Skeletal muscle cell (primary cell): Measurements from ENCODE around the gene NEGR1.

Experiments
- DNase-seq: peaks from one replicate; pipeline ENCODE4 v3.0.0-alpha.2; 2010; ENCODE audit warnings: low read depth
- H3K4me3 ChIP-seq: 2 replicates; pipeline ENCODE4 v1.5.1; 2011; ENCODE audit warnings: low read depth, mild to moderate bottlenecking, control low read depth, low read length, moderate library complexity

NEGR1 gene

DNA sequence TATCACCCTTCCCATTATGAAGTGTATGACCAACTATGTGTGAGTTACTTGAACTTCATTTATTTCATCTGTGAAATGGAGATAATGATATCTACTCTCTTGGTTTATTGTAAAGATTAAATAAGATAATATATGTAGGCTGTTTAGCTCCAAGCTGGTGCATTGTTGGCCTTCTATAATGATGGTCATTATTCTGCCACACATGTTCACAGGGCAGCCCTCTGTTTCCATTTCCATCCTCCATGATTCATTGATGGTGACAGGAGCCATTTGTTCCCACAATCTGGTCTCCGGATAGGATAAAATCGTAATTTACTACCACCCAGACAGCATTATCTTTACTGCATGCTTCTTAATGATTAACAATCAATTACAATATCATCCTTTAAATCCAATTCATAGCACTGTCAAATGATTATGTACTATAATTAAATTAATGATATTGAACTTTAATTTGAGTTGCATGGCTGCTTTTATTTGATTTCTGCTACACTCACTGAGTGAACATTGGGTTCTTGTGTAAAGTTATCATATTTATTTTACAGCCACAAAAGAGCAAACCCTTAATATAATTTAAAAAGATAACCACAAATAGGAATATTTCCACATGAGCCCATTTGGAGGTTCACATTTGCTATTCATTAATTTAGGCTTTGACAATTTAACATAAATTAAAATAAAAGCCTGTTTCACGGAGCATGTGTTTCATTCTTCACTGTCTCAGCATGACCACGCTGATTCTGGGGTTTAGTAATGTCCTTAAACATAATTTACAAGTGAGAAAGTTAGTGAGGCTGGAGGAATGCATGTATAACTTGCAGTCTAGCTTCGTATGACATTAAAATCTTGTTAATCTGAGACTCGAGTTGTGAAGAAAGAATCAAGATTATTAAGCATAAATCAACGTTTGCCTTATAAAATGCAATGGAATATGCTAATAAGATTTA is 605.1 kb downstream of the NEGR1 start:
- H3K4me3 ChIP-seq = no peak overlapping the region
- no peak for DNase-seq

- no peak overlapping the region for H3K4me3 ChIP-seq
- no peak for DNase-seq
These were observed 614.3 kb downstream of the NEGR1 start for GRCh38 chr1:71668065-71668464.

DNA sequence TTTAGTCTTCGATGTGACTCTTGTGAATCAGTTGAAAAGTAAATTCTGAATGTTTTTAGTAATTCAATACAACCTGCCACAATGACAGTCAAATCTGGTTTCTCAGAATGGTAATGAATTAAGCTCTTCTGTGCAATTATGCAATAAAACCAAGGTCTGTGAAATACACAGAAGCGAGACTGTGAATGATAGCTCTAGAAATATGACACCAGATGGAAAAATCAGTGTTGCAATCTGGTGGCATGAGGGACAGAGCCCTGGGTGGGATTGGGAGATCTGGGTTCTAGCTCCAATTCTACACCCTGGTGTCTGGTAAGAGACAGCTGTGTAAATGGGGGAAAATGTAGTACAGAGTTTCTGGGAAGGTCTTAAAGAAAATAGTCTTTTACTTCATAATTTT is 615.1 kb downstream of the NEGR1 start:
- H3K4me3 ChIP-seq = no peak overlapping the region
- peak; percentile 62 for DNase-seq

GRCh38 chr1:71666609-71667008 is 615.7 kb downstream of the NEGR1 start:
- DNase-seq = no peak
- H3K4me3 ChIP-seq = no peak overlapping the region

DNA sequence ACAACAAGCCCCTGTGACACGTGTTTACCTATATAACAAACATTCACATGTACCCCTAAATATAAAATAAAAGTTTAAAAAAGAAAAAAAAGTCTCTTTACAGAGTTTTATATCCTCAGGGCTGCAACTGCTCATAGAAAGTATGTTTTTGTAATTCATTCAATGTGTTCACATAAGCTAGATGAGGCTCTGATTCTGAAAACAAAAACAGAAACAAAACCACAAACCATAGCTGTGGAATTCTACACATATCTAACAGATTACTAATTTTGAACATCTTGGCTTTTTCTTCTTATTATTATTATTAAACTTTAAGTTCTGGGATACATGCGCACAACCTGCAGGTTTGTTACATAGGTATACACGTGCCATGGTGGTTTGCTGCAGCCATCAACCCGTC is 621.9 kb downstream of the NEGR1 start:
- H3K4me3 ChIP-seq = no peak overlapping the region
- no peak for DNase-seq

DNA sequence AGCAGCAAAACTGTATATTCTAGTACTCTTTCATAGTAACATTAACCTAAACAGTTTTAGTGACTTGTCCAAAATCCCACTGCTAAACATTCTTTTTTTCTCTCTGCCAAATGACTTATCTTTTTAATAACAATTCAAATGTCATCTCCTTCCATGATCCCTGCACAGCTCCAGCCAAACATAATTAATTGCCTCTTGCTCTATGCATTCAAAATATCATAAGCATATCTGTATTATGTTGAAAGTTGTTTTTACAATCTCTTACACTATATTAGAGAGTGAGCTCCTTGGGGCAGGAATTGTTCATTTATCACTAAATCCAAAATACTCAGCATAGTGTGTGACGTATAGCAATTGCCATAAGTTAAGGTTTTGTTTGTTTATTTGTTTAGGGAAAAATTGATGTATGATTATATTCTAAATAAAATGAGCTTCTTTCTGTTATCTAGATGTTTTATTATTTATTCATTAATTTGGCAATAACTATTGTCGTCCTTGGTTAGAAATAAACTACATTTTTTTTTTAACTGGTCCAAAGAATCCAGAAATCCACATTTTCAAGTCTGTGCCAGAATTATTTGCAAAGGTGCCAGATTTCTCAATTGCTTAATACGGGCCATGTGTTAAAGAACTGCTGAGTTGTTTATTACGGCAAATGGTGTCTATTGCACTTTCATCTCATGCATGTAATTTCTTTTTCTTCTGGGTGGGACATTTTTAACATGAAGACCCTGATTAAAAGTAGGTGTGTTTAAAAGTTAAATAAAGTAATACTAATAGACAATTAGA is 624.3 kb downstream of the NEGR1 start:
- H3K4me3 ChIP-seq = no peak overlapping the region
- DNase-seq = no peak

DNA sequence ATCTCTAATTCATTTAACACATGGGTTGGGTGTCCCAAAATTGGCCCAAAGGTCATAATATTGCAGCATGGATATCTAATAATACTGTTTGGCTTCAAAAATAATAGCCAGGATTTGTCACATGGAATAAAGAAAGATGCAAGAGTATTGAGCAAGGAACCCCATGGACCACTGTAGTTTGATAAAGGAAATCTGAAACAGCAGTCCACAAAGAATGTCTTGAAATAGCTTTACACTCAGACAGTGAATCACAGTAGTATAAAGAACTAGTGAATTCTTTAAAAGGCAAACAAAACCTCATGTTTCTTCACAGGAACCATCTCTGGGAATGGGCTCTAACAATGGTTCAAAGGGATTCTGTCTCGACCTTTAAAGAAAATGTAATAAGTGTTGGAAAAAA is 625.4 kb downstream of the NEGR1 start:
- DNase-seq = no peak
- H3K4me3 ChIP-seq = no peak overlapping the region

DNA sequence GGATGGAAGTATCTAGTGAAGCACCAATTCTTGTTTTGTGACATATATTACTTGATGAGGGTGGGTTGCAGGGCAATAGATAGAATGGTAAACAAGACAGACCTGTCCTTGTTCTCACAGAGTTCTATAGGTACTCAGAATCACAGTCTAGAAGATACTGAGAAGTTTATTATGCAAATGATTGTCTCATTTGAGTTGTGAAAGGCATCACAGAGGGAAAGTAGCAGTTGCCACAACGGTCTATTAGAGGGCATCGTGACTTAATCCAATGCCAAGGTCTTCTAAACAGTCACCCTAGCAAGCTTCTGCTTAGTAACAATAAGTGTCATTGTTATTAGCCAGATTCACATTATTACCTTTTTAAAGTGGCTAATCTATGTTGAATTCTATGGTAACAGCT is 626.7 kb downstream of the NEGR1 start:
- no peak for DNase-seq
- H3K4me3 ChIP-seq = no peak overlapping the region

- H3K4me3 ChIP-seq = no peak overlapping the region
- DNase-seq = no peak
These were observed 628.4 kb downstream of the NEGR1 start for GRCh38 chr1:71653952-71654351.

DNA sequence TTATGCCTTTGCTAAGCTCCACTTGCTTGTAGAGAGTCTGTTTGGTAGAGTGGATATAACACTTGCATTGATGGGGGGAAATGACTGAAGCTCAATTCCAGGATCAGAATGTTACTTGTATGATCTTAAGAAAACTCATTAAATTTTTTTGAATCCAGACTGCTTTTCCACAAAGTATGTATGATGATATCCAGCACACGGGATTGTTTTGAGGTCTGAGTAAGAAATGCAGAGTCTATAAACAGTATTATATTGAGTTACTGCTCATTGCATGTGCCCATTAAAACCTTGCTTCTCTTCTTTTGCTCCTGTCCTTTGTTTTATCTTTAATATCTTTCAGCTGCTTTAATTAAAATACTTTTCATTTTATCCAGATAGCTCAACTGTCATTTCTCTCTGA is 631.1 kb downstream of the NEGR1 start:
- no peak overlapping the region for H3K4me3 ChIP-seq
- DNase-seq = no peak

- DNase-seq = peak; percentile 73
- H3K4me3 ChIP-seq = no peak overlapping the region
These were observed 632.2 kb downstream of the NEGR1 start for GRCh38 chr1:71650119-71650518.

DNA sequence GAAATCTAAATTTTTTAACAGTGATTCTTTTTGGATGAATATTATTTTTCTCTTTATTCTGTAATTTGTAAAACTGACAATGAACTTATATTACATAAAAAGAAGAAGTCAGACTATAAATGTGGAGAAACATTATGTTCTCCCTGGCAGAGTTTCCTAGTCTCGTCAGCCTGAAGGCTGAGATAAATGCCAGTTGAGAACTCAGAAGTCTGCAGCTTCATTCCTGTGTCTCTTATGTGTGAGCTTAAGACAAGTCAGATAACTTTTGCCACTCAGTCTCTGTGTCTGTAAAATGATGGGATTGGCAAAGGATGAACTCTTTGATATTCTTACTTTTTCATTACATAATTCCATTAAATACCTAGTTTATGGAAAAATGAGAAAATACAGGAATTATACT is 632.7 kb downstream of the NEGR1 start:
- no peak for DNase-seq
- H3K4me3 ChIP-seq = no peak overlapping the region

DNA sequence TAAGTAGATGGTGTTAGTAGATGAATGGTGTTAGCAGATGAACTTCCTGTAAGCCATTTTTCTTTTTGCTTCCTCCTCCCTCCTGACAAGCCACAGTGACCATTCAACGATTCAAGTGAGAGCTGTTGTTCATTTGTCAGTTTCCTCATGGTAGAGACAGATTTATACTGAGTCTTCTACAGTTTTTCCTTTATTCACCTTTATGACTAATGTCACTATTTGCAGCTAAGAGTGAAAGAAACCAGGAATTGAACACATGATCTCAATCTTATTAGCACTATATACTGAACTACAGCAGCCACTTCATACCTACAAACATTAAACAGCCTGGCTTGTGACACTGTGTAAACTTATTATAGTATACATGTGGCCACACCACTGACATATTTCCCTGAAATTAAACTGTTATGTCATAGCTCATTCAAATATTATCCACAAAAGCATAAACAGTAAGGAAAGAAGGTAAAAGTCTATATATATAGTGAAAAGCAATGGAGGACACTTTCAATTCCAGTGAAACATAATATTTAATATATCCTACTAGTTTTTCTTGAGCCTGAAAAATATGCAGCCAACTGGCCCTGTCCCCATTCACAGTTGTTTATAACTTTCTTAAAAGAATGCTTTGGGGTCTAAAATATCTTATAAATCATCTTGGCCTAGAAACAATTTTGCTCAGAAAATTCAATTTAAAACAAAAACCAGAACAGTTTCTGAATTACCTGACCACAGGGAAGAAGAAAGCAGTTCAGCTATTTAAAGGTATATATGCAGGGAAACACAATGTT is 634.6 kb downstream of the NEGR1 start:
- no peak for DNase-seq
- H3K4me3 ChIP-seq = no peak overlapping the region

GRCh38 chr1:71645015-71645414 is 637.3 kb downstream of the NEGR1 start:
- H3K4me3 ChIP-seq = no peak overlapping the region

DNA sequence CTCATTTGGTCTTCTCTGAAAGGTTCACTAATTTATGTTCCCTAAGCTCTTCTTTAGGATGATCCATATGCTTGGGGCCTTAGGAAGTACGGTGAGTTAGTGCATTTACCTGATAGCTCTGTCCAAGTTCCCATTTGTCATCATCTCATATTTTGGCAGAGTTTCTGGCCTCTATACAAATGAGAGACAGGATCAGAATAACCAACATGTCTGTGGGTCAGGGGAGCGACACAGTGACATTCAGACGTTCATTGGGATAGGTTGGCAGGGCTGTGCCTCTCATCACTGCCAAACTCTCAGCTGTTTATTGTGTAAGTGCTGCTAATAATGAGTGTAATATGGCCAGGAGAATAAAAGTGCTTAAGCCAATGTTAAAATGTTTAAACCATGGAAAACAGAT is 640.4 kb downstream of the NEGR1 start:
- no peak for DNase-seq
- no peak overlapping the region for H3K4me3 ChIP-seq

More at GRCh38 chr1:71645015-71645414, 637.3 kb downstream of the NEGR1 start:
- DNase-seq = no peak

DNA sequence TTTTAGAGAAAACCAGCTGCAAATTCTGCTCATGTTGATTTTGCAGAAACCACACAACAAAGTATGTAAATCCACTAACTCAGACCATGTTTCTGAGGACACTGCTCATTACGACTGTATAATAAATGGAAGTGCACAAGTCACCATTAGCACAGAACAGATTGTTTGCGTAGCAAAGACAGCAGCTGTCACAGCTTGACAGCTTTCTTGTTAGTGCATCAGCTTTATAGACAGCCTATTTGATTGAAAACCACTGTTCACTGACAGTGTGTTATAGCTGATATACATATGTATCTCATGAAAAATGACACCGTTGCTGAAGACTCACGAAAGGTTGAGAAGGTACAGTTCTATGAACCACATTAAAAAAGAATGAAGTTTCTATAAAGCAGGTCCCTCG is 641.3 kb downstream of the NEGR1 start:
- DNase-seq = no peak
- no peak overlapping the region for H3K4me3 ChIP-seq

DNA sequence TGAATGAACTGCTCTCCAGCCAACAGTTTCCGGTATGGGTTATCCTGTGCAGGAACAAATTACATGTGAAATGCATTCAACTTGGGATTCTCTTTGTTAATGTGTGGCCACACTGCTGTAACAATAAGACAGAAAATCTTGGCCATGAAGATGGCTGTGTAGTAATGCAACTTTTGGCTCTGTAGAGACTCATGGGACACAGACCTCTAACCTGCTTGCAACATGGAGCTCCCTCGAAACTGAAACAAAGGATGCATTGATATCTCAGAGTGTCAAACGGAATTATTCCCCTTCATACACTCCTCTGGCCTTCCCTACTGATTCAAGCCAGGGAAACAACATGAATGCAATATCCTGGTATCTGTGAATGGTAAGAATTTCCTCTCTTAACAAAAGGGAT is 642.2 kb downstream of the NEGR1 start:
- DNase-seq = peak; percentile 49
- H3K4me3 ChIP-seq = no peak overlapping the region

DNA sequence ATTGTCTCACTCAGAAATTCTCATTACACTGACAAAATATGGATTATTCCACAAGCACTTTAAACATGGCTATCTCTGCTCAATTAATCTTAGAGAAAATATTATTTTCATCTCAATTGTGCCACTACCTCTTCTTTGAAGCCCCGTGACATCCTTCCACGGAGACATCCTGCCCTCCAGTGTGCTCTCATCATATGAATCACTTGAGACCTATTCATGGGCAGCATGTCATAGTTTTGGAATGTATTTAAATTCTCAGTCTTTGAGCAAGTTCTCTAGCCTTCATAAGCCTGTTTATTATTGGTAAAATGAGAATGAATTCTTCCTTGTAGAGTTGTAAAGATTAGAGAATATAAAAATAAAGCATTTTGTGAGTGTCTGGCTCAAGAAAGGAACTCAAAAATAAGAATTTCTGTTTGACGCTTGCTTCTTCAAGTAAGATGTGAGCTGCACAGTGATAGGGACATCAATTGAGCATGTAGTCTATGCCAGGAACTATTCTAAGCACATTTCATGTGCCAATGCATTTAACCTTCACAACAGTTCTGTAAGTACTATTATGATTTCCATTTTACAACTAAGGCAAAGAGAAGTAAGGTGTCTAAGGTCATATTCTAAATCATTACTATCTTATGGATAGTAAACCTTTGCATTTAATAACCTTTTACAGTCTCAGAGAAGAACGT is 644.1 kb downstream of the NEGR1 start:
- peak; percentile 25 for DNase-seq
- no peak overlapping the region for H3K4me3 ChIP-seq

- no peak overlapping the region for H3K4me3 ChIP-seq
- no peak for DNase-seq
These were observed 646.8 kb downstream of the NEGR1 start for GRCh38 chr1:71635568-71635967.
